ENCODE results near the gene TGM6.

The TGM6 gene

DNA sequence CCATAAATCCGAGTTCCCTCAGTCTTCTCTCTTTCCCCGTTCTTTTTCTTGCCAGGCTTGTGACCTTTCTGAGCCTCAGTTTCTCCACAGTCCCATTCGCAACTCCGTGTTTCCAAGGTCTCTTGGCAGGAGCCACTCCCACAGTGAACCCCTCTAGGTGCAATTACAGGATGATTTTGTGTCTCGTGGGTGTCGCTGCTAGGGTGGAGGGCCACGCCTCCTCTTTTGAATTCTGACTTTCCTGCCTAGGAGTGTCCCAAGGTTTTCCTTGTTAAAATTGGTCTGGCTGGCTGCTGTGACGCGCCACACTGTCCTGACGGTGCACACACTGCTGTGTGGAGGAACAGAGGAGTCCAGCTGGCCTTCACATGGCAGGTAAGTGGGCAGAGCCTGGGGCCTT is at the start of gene TGM6:
TSS of gene TGM6 (plus strand) at position 301 of the 400 bp plus-strand sequence. CDS start at position 369, 68 bp downstream.
- no peak for DNase-seq
- no peak for ATAC-seq
- Mint-ChIP-seq H3K27me3 (peaks cover 10% of the 10 kb centered on the region), H3K4me1 (peaks cover 18% of the 10 kb centered on the region), H3K9me3 (no peaks in the 10 kb centered on the region), H3K36me3 (ENCODE audit: low read depth) (no peaks in the 10 kb centered on the region), H3K27ac (no peak within 1 kb of the TSS), H3K4me3 (no peak within 1 kb of the TSS)

DNA sequence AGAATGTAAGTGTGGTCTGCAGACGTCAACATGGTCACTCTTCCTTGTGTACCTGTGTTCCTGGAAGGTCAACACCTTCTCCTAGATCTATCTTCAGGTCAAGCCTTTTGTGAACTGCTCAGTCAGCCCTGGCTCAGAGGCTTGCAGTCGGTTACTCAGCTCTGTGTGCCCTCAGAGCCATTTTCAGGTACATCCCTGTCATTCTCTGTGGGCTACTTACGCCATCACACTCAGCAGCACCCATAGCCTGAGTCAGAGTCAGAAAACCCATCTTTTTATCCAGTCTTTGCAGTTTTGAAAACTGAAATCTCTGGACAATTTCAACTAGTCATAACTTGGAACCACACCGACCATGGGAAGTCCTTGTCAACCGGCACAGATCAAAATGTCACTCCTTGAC is 49.6 kb upstream of the TGM6 start:
- H3K27me3 Mint-ChIP-seq = peaks cover 9% of the 10 kb centered on the region

DNA sequence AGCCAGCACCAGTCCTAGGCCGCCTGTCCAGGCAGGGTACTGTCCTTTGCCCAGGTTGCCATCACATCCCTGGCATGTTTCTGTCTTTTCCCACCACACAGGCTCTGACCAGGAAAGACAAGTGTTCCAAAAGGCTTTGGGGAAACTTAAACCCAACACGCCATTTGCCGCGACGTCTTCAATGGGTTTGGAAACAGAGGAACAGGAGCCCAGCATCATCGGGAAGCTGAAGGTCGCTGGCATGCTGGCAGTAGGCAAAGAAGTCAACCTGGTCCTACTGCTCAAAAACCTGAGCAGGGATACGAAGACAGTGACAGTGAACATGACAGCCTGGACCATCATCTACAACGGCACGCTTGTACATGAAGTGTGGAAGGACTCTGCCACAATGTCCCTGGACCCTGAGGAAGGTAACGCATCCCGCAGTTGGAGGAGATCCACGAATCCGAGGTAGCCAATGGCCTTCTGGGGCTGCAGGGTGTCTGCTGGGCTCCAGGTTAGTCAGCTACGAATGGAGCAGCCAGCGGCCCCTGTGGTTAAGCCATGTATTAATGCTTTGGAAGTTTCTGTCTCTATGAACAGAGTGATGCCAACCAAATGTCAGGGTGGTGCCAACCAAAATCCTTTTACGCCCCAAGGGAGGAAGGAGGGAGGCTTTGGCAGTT is 48.7 kb upstream of the TGM6 start:
- Mint-ChIP-seq H3K27ac (no peak overlapping the region), H3K27me3 (peaks cover 9% of the 10 kb centered on the region), H3K9me3 (no peaks in the 10 kb centered on the region), H3K4me3 (no peak overlapping the region), H3K4me1 (no peaks in the 10 kb centered on the region), H3K36me3 (ENCODE audit: low read depth) (no peaks in the 10 kb centered on the region)
- no peak for DNase-seq
- ATAC-seq = no peak

More for the DNA sequence above, 49.6 kb upstream of the TGM6 start:
- H3K36me3 Mint-ChIP-seq (ENCODE audit: low read depth) = no peaks in the 10 kb centered on the region
- no peaks in the 10 kb centered on the region for H3K9me3 Mint-ChIP-seq
- no peak overlapping the region for H3K27ac Mint-ChIP-seq
- H3K4me1 Mint-ChIP-seq = no peaks in the 10 kb centered on the region
- DNase-seq = no peak
- no peak for ATAC-seq
- no peak overlapping the region for H3K4me3 Mint-ChIP-seq

DNA sequence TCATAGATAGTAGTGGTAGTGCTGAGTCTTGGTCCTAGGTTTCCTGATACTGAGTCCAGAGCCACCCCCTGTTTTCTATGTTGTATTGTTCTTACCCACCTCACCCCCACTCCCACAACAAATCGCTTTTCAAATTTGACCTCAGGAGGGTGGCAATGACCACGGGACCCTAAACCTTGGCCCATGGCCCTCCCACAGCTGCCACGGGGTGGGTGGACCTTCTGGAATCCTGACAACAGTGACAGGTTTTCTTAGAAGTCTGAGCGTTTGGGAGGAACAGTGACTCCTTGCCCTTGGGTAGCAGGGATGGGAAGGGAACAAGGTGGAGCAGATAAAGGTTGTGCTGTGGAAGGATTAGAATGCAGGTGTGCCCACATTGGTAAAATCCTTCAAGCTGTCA is 48.0 kb upstream of the TGM6 start:
- Mint-ChIP-seq H3K36me3 (ENCODE audit: low read depth) (no peaks in the 10 kb centered on the region), H3K9me3 (no peaks in the 10 kb centered on the region), H3K4me1 (no peaks in the 10 kb centered on the region), H3K27ac (no peak overlapping the region), H3K4me3 (no peak overlapping the region), H3K27me3 (peaks cover 4% of the 10 kb centered on the region)
- DNase-seq (no peak), ATAC-seq (no peak)

DNA sequence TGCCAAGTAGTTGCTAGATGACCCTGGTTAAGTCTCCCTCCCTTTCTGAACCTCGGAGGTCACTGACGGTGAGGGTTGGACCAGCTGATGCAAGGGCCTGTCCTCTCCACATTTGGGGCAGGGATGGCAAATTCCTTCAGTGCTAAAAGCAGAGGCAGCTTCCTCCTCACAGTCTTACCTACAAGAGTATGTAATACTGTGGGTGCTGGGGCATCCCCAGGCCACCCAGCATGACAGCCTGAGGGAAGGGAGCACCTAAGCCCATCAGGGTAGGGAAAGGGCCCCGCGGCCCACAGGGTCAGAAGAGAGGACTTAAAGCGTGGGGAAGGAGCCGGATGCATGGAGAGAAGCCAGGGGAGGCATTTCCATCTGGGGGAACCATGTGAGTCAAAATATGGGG is 46.9 kb upstream of the TGM6 start:
- H3K4me1 Mint-ChIP-seq = no peaks in the 10 kb centered on the region

DNA sequence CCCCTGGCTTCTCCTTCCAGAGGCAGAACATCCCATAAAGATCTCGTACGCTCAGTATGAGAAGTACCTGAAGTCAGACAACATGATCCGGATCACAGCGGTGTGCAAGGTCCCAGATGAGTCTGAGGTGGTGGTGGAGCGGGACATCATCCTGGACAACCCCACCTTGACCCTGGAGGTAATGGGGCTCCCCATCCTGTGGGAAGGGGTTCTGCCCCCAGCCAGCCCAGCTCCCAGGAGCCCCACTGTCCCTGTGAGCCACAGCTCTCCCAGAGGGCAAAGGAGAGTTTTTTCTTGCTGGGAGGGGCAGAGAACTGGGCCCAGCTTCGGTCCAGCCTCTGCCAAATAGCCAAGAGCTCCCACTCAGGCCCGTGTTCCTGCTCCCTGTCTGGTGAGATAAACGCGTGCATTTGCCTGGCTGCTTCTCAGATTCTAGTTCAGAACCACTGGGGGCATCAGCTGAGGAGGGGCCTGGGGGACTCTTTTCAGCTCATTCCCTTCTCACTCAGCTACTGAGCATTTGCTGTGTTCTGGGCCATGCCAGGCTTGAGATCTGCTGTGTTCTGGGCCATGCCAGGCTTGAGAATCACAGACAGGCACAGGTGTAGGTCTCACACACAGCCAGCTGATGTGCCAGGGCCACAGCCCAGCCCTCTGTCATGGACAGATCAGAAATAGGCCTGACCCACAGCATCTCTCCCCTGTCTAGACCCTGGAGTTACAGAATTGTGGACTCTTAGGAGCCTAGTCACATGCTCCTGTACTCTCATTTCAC is 45.4 kb upstream of the TGM6 start:
- no peaks in the 10 kb centered on the region for H3K9me3 Mint-ChIP-seq
- H3K4me3 Mint-ChIP-seq = no peak overlapping the region
- ATAC-seq (no peak), DNase-seq (no peak)
- no peaks in the 10 kb centered on the region for H3K36me3 Mint-ChIP-seq (ENCODE audit: low read depth)
- no peaks in the 10 kb centered on the region for H3K27me3 Mint-ChIP-seq
- no peaks in the 10 kb centered on the region for H3K4me1 Mint-ChIP-seq
- H3K27ac Mint-ChIP-seq = no peak overlapping the region

More for the DNA sequence above, 46.9 kb upstream of the TGM6 start:
- Mint-ChIP-seq H3K4me3 (no peak overlapping the region), H3K27me3 (peaks cover 2% of the 10 kb centered on the region), H3K27ac (no peak overlapping the region), H3K36me3 (ENCODE audit: low read depth) (no peaks in the 10 kb centered on the region), H3K9me3 (no peaks in the 10 kb centered on the region)
- DNase-seq (no peak), ATAC-seq (no peak)

DNA sequence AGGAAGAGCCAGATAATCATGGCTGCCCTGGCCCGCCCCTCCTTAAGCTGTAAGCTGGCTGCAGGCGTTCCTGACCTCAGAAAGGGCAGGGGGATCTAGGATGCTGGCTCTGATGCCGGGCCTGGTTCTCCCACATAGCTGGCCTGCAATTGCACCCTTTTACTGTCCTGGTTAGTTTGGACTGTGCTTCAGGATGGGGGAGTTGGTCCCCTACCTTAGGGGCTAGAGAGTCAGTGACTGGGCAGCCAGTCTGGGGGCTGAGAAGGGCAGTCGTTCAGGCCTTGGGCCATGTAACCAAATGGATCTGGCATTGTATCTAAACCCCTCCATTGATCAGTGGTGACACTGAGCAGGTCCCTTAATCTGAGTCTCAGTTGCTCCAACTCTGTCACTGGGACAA is 44.2 kb upstream of the TGM6 start:
- no peaks in the 10 kb centered on the region for H3K4me1 Mint-ChIP-seq
- DNase-seq = no peak
- no peak for ATAC-seq
- H3K27me3 Mint-ChIP-seq = no peaks in the 10 kb centered on the region
- no peak overlapping the region for H3K4me3 Mint-ChIP-seq
- no peaks in the 10 kb centered on the region for H3K9me3 Mint-ChIP-seq
- H3K36me3 Mint-ChIP-seq (ENCODE audit: low read depth) = no peaks in the 10 kb centered on the region
- H3K27ac Mint-ChIP-seq = no peak overlapping the region

DNA sequence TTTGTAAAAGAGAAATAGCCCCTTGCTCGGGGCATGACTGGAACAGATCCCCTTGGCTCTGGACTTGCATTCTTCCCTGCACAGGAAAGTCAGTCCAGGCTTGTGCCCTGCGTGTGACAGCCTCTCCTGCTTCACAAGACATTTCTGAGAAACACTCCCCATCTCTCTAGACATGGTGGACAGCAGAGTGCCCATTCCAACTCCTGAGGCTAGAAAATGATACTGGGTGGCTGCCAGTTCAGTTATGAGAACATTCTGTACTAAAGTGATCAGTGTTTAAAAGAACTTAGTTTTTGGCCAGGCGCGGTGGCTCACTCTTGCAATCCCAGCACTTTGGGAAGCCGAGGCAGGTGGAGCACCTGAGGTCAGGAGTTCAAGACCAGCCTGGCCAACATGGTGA is 43.6 kb upstream of the TGM6 start:
- no peak overlapping the region for H3K4me3 Mint-ChIP-seq
- no peak overlapping the region for H3K27ac Mint-ChIP-seq
- no peaks in the 10 kb centered on the region for H3K27me3 Mint-ChIP-seq
- H3K36me3 Mint-ChIP-seq (ENCODE audit: low read depth) = no peaks in the 10 kb centered on the region
- DNase-seq (no peak), ATAC-seq (no peak)
- no peaks in the 10 kb centered on the region for H3K9me3 Mint-ChIP-seq
- no peaks in the 10 kb centered on the region for H3K4me1 Mint-ChIP-seq

DNA sequence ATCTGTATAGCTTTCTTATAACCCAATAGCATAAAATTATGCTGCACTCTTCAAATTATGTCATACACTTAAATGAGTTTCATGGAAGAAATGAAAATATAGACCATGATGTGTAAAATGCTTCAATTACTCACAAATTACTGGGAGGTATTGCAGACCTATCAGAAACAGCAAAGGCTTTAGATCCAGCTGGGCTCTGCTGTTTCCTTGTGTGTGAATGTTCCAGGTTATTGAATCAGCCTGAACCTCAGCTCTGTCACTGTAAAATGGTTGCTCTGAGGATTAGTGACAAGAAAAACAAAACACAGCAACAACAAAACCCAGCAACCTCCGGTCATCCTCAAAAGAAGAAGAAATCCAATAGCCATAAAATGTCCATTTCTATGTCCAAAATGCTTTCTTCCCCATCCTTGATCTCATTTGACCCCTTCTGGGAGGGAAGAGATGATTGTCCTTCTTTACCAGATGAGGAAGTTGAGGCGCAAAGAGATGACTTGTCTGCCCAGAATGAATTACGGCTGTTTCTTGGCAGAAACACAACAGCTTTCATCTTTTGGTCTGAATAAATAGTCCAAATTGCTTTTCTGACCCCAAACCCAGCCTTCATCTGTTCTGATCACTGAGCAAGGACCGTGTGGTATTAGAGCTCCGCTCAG is 42.2 kb upstream of the TGM6 start:
- Mint-ChIP-seq H3K4me1 (no peaks in the 10 kb centered on the region), H3K27me3 (peaks cover under 1% of the 10 kb centered on the region), H3K9me3 (no peaks in the 10 kb centered on the region), H3K4me3 (no peak overlapping the region), H3K27ac (no peak overlapping the region), H3K36me3 (ENCODE audit: low read depth) (no peaks in the 10 kb centered on the region)
- no peak for DNase-seq
- ATAC-seq = no peak

DNA sequence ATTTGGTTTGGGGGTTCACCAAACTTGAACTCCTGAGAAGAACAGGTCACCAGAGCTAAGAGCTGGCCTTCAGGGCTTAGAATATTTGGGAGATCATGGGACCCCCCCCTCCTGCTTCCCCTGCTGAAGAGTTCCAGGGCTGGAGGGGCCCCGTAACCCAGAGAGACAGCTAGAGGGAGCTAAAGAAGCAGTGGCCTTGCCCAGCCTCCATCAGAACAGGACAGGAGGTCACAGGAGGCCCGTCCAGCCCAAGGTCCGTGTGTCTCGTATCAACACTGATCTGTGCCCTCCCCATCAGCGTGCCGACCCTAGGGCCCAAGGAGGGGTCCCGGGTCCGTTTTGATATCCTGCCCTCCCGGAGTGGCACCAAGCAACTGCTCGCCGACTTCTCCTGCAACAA is 40.6 kb upstream of the TGM6 start:
- H3K27ac Mint-ChIP-seq = no peak overlapping the region
- no peak for DNase-seq
- H3K4me1 Mint-ChIP-seq = no peaks in the 10 kb centered on the region
- no peak overlapping the region for H3K4me3 Mint-ChIP-seq
- H3K36me3 Mint-ChIP-seq (ENCODE audit: low read depth) = no peaks in the 10 kb centered on the region
- no peaks in the 10 kb centered on the region for H3K9me3 Mint-ChIP-seq
- H3K27me3 Mint-ChIP-seq = peaks cover 2% of the 10 kb centered on the region
- ATAC-seq = no peak

DNA sequence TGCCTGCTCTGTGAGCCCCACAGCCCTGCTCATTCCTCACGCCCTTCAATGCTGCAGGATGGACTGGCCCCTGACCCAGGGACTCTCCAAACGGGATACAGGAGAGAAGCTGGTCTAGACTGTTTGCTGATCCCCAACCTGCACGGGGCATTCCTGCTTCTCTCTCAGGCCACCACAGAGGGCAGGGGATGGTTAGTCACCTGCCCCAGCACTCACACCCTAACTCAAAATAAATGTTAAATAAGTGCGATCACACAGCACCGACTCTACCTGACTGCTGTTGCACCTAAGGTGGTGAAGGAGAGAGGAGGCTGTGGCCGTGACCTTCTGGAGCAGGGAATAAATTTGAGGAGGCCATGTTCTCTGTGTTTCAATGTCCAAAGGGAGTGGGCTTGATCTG is 39.9 kb upstream of the TGM6 start:
- Mint-ChIP-seq H3K9me3 (no peaks in the 10 kb centered on the region), H3K27ac (no peak overlapping the region), H3K27me3 (peaks cover 5% of the 10 kb centered on the region), H3K4me3 (no peak overlapping the region), H3K4me1 (no peaks in the 10 kb centered on the region), H3K36me3 (ENCODE audit: low read depth) (no peaks in the 10 kb centered on the region)
- DNase-seq (no peak), ATAC-seq (no peak)

DNA sequence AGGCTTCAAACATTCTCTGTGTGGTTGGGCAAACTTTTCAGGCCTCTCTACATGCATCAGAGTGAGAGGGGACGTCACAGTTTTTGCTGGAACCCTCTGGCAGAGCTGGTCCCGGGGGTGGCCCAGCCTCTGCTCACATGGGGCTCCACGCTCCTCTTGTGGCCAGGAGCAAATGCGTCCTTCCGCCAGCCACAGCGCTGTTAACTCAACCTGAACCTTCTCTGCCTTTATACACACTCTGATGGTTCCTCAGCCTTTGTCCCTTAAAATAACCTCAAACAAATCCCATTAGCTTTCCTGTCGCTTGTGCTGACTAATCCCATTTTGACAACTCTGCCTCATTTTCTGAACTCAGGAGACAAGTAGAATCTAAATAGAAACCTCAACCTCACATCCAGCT is 39.4 kb upstream of the TGM6 start:
- no peaks in the 10 kb centered on the region for H3K9me3 Mint-ChIP-seq
- no peaks in the 10 kb centered on the region for H3K4me1 Mint-ChIP-seq
- peaks cover 5% of the 10 kb centered on the region for H3K27me3 Mint-ChIP-seq
- H3K27ac Mint-ChIP-seq = no peak overlapping the region
- DNase-seq (no peak), ATAC-seq (no peak)
- no peak overlapping the region for H3K4me3 Mint-ChIP-seq
- H3K36me3 Mint-ChIP-seq (ENCODE audit: low read depth) = no peaks in the 10 kb centered on the region

DNA sequence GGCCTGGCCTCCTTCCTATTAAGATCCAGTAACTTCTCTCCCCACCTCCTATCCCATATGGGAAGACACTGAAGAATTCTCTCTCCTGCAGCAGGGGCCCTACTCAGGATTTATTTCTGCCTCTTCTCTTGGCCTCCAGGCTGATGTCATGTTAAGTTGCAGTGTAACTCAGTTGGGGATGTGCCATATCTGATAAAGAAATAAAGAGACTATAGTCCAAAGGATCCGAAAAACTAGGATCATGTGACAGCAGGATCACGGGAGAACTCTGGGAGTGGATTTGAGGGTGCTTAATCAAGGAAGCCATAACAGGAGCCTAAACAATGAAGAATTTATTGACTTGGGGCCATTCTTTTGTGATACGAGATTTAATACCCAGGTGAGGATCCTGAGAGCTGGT is 38.5 kb upstream of the TGM6 start:
- Mint-ChIP-seq H3K9me3 (peaks cover 2% of the 10 kb centered on the region), H3K27me3 (peaks cover 6% of the 10 kb centered on the region), H3K27ac (no peak overlapping the region), H3K36me3 (ENCODE audit: low read depth) (no peaks in the 10 kb centered on the region), H3K4me3 (no peak overlapping the region), H3K4me1 (no peaks in the 10 kb centered on the region)
- no peak for ATAC-seq
- DNase-seq = no peak

DNA sequence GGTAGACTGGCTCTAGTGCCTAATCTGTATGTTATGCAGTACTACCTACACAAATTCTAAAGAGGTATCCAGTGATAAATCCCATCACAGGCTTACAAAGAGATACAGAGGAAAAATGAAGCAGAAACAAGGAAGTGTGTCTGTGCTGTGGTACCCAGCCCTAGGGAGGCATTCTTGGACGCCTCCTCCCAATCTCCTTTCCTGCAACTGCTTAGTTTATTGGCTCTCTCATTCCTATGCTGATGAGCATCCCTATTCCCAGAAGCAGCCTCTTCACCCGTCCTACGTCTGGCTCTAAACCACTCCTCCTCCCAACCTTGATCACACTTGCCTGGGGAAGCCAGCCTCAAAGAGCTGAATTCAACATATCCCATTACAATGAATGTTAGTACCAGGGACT is 34.5 kb upstream of the TGM6 start:
- peaks cover 5% of the 10 kb centered on the region for H3K9me3 Mint-ChIP-seq
- no peaks in the 10 kb centered on the region for H3K36me3 Mint-ChIP-seq (ENCODE audit: low read depth)
- ATAC-seq (no peak), DNase-seq (no peak)
- no peak overlapping the region for H3K27ac Mint-ChIP-seq
- no peaks in the 10 kb centered on the region for H3K4me1 Mint-ChIP-seq
- H3K4me3 Mint-ChIP-seq = no peak overlapping the region
- peaks cover 18% of the 10 kb centered on the region for H3K27me3 Mint-ChIP-seq

DNA sequence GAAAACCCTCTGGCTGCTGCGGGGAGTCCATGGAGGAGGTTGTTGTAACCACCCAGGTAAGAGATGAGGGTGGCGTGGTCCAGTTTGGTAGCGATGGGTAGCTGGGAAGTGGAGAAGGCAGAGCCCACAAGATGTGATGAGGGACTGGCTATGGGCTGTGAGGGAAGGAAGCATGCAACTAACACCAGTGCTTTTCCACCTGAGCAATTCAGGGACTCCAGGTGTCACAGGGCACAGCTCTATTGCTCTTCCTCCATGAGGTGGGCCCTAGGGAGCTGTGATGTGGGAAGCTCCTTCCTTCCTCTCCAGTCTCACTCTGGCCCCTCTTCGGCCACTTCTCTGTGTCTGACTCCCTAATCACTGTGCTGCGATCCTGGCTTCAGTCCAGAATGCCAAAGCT is 32.4 kb upstream of the TGM6 start:
- Mint-ChIP-seq H3K27ac (no peak overlapping the region), H3K9me3 (peaks cover 5% of the 10 kb centered on the region), H3K27me3 (peaks cover 28% of the 10 kb centered on the region), H3K4me3 (no peak overlapping the region), H3K36me3 (ENCODE audit: low read depth) (no peaks in the 10 kb centered on the region), H3K4me1 (peaks cover 4% of the 10 kb centered on the region)
- ATAC-seq = no peak
- no peak for DNase-seq

Data from activated naive CD8-positive, alpha-beta T cell treated with anti-CD3 and anti-CD28 coated beads, Interleukin-2, amount 50 U/mL, for 24 hours (primary cell).